Fibroblast of gingiva (primary cell): Measurements from ENCODE around the gene S100A7.

ENCODE experiments used
- DNase-seq: peaks from one replicate; pipeline ENCODE4 v3.0.0-alpha.2; 2011; ENCODE audit warnings: low read depth

Gene S100A7

DNA sequence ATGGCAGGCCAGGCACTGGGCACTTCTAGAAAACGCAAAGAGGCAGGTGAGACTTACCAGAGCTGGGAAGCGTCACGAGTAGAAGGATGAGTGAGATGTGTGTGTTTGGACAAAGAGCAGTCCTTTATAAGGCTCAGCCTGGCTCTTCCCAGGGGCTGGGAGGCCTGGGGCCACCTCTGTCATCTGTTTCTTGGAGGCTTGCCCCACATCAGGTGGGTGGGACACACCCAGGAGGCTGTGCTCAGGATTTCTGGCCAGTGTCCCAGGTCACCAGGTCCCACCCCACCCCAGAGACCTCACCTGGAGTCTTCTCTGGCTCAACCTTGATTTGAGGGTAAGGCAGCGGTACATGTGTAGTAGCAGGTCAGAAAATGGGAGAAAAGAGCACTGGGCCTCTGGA is at the start of gene S100A7:
Gene S100A7 (minus strand): TSS at position 101 of the 400 bp plus-strand sequence. CDS start 1,638 bp downstream, outside the sequence.
- no peak for DNase-seq

DNA sequence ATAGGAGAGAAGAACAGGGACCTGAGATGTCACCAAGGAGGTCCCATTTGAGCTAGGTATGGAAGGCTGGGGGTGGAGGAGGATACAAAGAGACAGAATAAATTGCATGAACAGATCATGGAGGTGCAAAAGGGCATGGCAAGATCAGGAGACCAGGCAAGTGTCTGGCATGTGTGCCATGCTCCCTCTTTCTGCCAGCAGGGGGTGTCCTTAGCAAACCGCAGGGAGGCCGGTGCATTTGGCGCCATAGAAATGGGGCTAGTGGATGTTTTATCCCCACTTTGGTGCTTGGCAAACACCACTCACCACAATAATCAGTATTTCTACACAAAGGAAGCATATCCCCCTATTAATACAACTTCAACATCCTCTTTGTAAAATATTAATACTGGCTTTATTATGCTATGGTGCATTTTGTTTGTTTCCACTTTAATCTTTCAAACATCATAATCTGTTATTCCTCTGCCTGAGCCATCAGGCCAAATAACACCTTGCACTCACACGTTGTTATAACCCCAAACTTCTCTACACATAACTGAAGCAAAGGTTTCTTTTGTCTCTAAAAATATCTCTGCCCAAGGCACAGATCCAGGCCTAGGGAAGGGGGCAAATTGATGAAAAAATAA is 49.4 kb upstream of the S100A7 start:
- DNase-seq, result no peak

DNA sequence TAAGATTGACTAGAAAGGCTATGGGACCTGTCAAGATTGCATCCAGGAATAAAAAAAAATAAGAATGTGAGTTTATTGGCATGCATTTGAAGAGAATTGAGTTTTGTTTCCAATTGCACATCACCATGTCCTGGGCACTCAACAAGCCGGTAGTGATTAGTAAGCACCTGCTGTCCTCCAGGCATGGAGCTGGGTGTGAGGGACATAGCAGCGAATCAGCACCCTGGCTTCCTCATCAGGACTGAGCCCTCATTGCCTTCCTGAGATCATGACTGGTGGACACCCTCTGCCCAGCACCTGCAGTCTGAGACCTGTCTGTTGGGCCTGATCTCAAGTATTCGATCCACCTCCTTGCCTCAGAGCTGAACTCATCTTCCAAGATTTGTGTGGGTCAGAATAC is 48.6 kb upstream of the S100A7 start:
- no peak for DNase-seq

DNA sequence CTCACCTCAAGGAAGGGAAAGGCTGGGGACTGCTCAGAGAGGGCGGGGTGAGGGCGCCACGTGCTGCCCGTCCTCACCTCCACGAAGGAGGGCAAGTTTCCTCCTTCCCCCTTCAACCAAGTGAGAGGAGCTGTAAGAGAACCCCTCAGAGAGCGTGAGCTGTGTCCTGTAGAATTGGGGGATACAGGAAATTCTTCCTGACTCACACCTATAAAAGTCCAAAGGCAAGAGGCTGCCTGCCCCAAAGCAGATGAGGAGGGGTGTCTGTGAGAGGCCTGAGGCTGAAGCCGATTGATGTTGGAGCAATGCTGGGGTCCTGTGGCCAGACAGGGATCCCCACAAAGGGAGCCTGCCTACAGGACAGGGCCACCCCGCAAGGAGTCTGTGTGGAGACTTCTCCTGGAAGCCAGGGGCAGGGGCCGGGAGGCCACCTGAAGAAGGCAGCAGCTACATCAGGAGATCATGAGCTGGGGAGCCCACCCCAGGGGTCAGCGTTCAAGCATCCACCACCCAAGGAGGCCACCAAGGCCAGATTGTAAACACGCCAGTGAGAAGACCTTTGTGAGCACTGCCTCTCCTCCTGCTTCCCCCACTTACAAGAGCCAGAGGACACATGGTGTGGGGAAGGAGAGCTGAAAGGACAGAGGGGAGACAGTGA is 47.6 kb upstream of the S100A7 start:
- DNase-seq, result no peak

DNA sequence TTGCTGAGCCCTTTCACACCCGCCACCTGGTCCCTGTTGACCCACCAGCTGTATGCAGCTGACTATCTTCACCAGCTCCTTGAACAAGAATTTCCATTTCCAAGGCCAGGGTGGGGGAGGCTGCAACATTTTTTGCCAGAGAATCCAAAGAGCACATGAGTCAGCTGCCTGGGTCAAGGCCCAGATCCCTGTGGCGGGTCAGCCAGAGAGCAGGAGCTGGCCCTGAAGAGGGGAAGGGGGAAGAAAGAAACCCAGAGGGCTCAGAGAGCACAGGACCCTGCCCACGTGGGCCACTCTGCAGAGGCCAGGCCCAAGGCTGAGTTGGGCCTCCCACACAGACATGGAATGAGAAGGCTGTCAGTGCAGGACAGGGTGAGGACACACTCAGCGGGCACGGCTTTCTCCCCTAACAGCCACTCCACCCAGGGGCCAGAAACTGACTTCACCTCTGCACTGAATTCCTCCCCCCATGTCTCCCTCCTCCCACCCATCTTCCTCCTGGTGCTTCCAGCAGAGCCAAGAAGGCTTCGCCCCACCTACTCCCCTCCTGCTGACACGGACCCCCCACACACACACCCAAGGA is 46.5 kb upstream of the S100A7 start:
- DNase-seq, result peak; percentile 86

DNA sequence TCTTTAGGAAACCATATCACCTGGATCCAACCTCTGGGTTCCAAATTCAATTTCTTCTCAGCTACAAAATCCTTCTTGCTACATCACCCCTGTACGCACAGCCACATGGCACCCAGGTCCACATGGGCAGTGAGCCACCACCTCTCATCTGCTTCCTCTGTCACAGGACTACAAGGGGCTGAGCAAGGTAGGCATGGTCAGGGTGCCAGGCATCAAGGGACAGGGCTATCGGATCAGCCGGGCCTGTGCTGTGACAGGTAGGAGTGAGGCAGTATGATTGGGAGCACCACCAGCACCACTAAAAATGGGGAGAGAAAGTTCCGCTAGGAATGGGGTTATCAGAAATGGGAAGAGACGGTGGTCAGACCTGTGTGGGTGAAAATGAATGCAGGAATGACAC is 45.9 kb upstream of the S100A7 start:
- DNase-seq, result no peak

DNA sequence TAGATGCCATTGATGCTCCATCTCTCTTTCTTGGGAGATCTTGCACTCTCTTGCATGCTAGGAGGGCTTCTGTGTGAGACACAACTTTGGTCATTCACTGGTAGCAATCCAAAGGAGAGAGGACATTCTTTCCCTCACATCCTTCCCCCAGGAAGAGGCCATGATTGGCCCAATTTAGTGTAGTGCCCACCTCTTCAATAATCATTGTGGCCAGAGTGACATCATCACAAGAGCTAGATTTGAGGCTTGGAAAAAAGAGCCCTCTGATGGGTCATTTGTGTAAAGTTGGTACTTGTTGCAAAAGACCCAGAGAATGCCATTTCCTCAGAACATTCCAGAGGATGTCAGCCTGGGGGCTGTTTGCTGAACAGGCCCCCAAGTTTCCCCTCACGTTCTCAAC is 45.1 kb upstream of the S100A7 start:
- DNase-seq, result peak; percentile 35

DNA sequence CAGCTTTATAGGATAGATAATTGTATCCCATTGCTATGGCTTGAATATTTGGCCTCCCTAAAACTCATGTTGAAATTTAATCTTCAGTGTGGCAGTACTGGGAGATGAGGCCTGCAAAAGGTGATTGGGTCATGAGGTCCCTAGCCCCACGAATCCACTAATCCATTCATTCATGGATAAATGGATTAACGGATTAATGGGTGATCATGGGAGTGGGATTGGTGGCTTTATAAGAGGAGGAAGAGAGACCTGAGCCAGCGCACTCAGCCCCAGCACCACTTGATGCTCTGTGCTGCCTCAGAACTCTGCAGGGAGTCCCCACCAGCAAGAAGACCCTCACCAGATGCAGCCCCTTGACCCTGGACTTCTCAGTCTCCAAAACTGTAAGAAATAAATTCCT is 43.3 kb upstream of the S100A7 start:
- DNase-seq, result no peak

DNA sequence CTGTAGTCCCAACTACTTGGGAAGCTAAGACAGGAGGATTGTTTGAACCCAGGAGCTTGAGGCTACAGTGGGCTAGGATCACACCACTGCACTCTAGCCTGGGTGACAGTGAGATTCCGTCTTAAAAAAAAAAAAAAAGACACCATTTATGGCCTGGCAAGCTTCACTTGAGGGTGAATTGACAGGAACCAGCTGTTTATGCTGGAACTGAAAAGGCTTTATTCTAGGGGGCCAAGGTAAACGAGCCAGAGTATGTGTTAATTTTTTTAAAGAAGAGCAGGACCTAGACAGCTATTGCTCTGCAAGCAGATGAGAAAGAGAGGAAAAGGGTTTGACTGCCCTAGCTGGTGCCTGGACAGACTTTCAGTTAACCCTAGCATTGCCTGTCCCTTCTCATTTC is 38.3 kb upstream of the S100A7 start:
- DNase-seq, result no peak

DNA sequence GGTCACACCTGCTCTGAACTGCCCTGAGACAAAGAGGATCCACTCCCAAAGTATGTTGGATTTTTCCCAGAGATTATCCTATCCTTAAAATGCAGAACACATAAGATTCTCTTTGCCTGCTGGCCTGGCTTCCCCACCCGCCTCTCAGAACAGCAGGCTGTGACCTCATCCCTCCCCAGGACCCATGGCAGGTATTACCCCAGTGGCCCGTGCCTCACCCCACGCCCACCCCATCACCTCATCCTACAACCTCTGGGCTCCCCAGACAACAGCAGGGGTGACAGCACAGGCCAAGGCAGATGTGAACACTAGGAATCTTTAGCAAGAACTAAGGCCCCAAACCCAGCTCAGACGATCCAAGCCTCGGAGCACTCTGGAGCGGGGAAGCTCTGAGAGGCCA is 35.1 kb upstream of the S100A7 start:
- no peak for DNase-seq

DNA sequence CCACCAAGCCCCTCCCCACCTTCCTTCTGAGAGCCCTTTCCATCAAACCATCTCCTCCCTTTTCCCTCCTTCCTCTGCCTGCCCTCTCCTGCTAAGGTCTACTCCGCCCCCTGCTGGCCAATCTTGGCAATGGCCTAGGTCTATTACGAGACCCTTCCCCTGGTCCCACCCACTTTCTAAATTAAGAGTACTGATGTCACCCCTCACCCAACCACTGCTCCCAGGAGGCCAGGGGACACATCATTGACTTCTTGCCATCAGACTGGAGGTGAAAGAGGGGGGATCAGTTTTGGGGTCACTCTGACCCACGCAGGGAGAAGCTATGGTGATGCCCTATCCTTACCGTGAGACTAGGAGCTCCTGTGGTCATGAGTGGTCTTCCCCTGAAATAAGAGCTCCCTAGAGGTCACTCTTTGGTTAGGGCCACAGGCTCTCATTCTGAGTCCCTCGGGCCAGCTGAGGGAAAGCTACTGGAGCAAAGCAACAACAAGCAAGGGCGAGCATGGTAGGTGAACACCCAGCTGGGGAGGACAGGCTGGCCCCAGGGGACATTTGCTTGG is 34.6 kb upstream of the S100A7 start:
- peak; percentile 29 for DNase-seq

DNA sequence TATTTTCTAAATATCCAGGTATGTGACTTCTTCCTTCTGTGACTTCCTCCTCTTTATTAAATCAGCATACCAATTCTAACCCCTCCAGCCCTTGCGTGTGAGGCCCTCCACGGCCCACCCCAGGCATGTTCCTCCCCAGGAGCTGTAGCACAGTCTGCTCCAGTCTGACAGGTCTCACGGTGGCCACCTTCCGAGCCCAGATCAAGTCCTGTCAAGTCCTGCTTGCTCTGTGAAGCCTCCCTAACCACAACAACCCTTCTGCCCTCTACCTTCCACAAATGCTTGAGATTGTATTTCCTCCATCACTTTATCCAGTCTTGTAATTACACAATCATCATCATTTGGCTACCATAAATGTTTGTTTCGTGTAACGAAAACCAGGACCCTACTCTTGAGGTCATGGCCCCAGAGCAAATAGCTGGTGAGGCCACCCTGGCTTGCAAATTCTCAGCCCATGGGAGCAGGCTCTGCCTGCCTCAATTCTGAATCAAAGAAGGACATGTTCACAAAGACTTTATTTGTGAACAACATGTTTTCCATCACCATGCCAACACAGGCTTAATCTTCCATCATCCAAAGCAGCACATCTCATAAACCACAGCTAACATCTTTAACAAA is 33.0 kb upstream of the S100A7 start:
- DNase-seq, result no peak

DNA sequence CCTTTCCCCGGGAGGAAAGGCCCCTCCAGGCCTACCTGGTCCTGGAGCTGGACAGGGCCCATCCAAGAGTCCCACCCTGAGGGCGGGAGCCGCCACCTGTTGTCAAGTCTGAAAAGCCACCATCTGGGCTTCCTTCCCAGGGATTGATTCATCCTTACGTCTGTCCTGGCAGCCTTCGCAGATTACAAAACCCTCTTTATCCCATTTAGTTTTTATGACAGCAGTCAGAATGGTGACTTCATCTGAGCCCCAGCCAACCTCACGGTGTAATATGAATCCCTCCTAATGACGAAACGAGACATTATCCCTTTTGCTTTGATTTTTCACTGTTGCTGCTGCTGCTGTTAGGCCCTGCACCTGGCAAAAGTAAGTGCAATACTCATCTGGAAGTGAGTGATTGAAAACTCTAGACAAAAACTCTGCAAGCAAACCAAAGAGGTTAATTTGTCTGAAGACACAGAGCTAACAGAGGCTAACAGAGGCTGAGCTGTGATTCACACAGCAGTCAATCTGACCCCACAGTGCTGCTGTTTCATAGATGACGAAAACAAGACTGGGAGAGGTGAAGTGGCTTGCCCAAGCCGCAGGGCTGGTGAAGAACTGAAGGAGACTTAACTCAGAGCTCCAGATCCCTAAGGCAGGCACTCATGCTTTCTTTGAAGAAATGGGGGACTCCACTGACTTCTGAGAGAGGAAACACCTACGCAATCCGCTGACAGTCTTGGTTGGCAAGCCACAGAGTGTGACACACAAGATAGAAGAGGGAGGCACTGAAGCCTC is 30.0 kb upstream of the S100A7 start:
- DNase-seq, result peak; percentile 92

DNA sequence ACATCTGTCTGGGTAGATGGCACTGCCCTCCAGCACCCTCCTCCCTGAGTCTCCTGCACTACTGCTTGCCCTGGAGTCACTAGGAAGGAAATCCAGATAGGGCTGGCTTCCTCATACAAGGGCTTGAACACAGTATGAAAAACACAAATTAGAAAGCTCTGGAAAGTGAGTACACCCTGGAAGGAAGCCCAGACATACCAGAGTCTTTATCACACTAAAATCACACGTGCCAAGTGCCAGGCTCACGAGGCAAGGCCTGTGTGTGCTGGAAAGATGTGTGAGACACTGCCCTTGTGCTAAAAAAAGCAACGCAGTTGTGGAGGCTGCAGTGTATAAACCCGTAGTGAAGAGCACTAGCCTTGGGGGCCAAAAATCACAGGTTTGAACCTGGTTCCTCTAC is 28.3 kb upstream of the S100A7 start:
- DNase-seq, result peak; percentile 89

DNA sequence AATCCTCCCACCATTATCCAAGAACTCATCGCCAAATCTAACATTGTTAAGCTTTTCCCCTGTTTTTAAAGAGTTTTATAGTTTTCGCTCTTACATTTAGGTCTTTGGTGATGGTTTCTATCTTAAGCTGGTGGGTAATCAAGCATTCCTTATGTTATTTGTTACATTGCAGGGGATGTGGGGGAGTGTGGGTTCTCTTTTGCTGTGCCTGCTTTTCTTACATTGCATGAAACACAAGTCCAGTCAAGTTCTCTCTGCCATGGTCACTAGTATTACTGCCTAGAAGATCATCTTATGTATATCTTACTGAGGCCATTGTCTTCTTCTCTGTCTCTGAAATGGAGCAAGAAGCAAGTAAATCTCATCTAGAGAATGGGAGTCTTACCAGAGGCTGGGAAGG is 27.3 kb upstream of the S100A7 start:
- no peak for DNase-seq

DNA sequence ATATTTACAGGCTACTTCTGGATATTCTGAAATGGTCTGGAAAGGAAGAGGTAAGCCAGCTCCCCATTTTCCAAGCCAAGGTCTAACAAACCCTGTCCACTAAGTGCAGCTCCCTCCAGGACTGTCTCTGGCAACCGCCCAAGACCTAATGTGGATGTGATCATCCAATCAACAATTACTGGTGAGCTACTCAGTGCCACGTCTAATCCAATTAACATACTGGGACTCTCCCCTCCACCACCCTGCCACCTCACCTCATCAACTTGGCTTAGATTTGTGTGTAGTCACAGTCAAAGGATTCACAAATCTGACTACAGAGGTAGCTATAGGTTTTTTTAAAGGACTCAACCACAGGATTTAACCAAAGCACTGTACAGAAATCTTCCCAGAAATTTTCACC is 25.4 kb upstream of the S100A7 start:
- DNase-seq, result no peak

DNA sequence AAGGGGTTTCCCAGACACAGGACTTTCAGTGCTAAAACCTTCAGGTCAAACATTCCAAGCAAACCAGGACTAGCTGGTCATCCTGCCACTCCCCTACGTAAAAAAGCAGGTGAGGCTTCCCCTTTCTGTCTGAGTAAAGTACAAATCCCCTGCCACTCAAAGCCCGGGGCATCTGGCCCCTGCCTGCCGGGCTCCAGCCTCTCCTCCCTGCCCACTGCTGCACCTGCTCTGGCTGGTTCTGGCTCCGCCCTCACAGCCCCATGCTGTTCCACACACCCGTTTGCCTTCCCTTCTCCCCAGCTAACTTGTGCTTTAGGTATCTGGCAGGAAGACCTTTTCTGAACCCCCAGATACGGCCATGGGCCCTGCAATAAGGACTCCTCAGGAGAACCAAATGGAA is 23.3 kb upstream of the S100A7 start:
- no peak for DNase-seq

DNA sequence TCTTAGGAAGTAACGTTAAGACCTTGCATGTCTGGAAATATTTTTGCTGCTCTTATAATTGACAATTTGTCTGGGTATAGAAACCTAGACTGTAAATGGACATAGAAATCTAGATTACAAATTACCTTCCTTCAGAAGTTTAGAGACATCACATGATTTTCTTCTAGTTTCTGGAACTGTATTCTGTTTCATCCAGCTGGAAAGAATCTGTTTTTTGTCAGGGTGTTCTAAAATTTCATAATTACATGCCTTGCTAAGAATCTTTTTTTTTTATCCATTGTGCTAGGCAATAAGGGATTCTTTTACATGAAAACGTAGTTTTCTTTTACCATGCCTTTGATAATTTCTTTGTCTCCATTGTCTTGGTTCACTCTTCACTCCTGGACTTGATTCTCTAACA is 20.7 kb upstream of the S100A7 start:
- no peak for DNase-seq

DNA sequence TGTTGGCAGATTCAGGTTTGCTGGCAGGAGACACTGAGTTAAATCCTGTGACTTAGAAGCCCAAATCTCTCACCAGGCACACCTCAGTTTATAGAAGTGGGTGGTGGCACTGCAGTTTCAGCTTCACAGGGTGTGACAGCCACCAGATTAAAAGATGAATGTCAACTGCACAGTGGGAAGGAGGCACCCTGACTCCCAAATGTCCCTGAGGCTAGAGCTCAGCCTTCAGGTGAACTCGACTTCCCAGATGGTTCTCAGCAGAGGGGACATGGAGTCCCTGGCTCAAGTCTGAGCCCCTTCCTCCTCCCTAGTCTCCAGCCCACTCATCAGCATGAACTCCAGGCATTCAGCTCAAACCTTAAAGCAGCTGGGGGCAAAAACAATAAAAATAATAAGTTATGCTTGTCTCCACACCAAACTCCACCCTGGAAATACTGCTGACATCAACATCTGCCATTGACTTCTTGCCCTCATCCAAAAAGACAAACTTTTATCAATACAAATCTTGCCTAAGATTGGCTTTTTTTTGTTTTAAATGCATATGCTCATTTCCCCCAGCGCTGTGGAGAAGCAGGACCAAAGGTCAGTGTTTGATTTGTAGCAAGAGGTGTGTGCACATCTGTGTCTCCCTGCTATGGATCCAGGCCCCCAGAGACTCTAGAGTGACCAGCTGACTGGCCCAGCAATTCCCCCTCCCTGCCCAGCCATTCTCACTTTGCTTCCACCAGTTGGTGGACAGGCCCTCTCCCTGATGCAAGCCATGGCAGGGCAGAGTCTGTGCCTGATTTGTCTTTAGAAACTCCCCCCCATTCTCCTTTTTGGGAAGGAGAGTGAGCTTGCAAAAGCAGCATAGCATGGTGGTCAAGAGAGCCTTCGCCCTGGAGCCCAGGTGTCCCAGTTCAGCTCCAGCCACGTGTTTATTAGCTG is 18.5 kb upstream of the S100A7 start:
- no peak for DNase-seq

DNA sequence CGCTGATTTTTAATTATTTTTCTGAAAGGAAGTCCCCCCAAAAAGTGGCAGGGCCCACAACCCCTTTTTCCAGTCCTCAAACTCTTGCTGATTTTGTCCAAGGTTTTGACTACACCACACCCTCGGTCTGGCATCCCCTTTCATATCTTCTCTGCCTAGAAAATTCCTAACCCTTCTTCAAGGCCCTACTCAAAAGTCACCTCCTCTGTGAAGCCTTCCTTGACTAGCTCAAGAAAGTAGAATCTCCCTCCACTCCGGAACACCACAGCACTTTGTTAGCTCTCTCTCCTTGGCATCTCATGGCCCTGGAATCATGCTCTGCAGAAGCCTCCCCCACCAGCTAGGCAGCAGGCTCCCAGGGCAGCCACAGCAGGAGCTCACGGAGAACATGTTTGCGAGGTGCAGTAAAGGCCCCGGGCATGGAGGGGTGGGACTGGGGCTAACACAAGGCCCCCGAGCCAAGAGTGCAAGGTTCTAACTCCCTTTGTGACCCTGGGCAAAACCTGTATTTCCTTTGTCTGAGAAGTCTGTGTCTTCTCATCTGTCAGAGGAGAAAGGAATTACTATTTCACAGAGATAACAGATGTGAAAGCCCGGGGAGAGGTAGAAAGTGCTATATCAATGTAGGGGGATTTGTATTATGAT is 17.7 kb upstream of the S100A7 start:
- no peak for DNase-seq
